GM12873 (cell line): ENCODE results near the gene SPACA6.

Source experiments
- CTCF ChIP-seq: IDR thresholded peaks from 2 replicates; pipeline ENCODE4 v1.5.1; 2012; ENCODE audit warnings: low read depth, mild to moderate bottlenecking, moderate library complexity, low read length, control low read depth; ENCODE audit not compliant: insufficient read depth; ENCODE audit errors: missing control alignments

SPACA6 gene

GRCh38 chr19:51714848-51715247, 21.7 kb downstream of the SPACA6 start:
- TF ChIP-seq CTCF: no peak

GRCh38 chr19:51715850-51716249, 22.7 kb downstream of the SPACA6 start:
- TF ChIP-seq CTCF: no peak

DNA sequence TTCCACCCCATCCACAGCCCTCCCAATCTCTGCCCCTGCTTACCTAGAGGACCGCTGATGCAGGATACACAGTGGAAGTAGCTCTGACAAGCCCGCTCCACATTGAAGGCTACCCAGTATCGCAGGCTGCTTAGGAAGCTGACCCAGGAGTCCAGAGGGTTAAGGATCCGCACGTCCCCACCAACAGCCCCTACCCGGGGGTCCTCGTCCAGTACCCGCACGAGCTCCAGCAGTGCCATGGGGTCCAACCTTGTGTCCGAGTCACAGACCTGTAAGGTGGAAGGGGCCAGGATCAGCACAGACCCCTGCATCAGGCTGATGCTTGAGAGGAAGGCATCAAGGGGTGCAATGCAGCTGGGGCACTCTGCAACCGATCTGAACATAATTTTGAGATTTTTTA, 23.8 kb downstream of the SPACA6 start:
- TF ChIP-seq CTCF: no peak

- TF ChIP-seq CTCF: no peak
Measured at GRCh38 chr19:51719251-51719988, 26.3 kb downstream of the SPACA6 start.

DNA sequence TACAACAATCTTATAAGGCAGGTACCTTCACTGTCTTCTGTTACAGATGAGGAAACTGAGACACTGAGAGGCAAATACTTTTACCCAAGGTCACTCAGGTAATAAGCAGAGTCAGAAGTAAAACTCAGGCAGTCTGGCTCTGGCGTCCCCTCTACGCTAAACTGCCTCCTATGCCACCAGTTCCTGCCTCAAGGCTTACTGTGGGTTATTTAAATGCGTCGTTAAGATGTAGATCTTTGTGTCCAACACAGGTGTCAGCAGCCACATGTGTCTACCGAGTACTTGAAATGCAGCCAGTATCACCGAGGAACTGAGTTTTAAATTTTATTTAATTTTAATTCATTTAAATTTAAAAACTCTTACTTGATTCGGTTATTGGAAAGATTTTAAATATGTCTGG, 28.8 kb downstream of the SPACA6 start:
- no peak for TF ChIP-seq CTCF

- no peak for TF ChIP-seq CTCF
Measured at GRCh38 chr19:51722492-51722891, 29.4 kb downstream of the SPACA6 start.

GRCh38 chr19:51724543-51724942, 31.4 kb downstream of the SPACA6 start:
- no peak for TF ChIP-seq CTCF
